Upper lobe of left lung (tissue), 4 donors: ENCODE data around the gene PLCB1.

Experiments
- CTCF ChIP-seq, 6 experiments: fragments of 450-650 bp in 4 of 6; fragments of 200-600 bp in 2 of 6; sonication (generic) in 2 of 6; IDR thresholded peaks; one replicate each; pipeline ENCODE4 v1.5.1; 2016 to 2019; ENCODE audit warnings: antibody characterized with exemption in 6 of 6
- EP300 ChIP-seq, 4 donors: sonication (generic); formaldehyde crosslinking; IDR thresholded peaks; one replicate each; pipeline ENCODE4 v1.5.1; 2017; ENCODE audit warnings: antibody characterized with exemption in 4 of 4, control low read depth in 2 of 4
- POLR2A ChIP-seq, 4 donors: fragments of 450-650 bp; IDR thresholded peaks; one replicate each; pipeline ENCODE4 v1.5.1; 2016 to 2017; ENCODE audit warnings: antibody characterized with exemption in 4 of 4, mild to moderate bottlenecking in 2 of 4

DNA sequence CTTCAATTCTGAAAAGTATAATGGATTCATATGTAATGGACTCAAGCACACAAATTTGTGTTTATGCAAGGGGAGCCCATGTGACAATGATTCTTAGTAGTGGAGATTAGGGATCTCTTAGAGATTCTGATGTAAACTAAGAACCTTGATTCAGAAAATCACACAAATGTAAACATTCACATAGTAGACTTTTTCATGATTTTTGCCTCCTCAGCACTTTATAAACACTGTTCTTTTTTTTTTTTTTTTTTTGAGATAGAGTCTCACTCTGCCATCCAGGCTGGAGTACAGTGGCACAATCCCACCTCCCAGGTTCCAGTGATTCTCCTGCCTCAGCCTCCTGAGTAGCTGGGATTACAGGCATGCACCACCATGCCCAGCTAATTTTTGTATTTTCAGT, 766.8 kb downstream of the PLCB1 start:
- TF ChIP-seq CTCF (IDR thresholded peaks at IDR 0.05), result no peak
- no peak for TF ChIP-seq EP300 (IDR thresholded peaks at IDR 0.05)
- no peak for TF ChIP-seq POLR2A (IDR thresholded peaks at IDR 0.05)
